ENCODE data around the gene CFAP99.

Gene CFAP99

GRCh38 chr4:2425386-2426068 lies 6.8 kb downstream of the CFAP99 start:
- no peaks in the 10 kb centered on the region for H4K20me1 ChIP-seq (ENCODE audit: insufficient read depth, low read length, poor library complexity, severe bottlenecking)
- TF ChIP-seq CTCF (conservative IDR thresholded peaks at IDR 0.05; ENCODE audit: low read length) (no peak), EZH2phosphoT487 (IDR thresholded peaks at IDR 0.05; ENCODE audit: borderline replicate concordance) (no peak)
- no peak overlapping the region for H3K4me3 ChIP-seq (ENCODE audit: low read length, poor library complexity, severe bottlenecking)
- no peak overlapping the region for H2AFZ ChIP-seq (ENCODE audit: low read length)
- H3K27me3 ChIP-seq (ENCODE audit: insufficient read depth, low read length, poor library complexity, severe bottlenecking): no peaks in the 10 kb centered on the region
- no peak overlapping the region for H3K4me2 ChIP-seq (ENCODE audit: low read depth, low read length, poor library complexity, severe bottlenecking)
- no peaks in the 10 kb centered on the region for H3K9me3 ChIP-seq (ENCODE audit: insufficient read depth, low read depth, low read length)
- no peaks in the 10 kb centered on the region for H3F3A ChIP-seq (ENCODE audit: low read depth)
- no peak overlapping the region for H3K9ac ChIP-seq (ENCODE audit: low read depth, low read length, poor library complexity, severe bottlenecking)
- H3K36me3 ChIP-seq (ENCODE audit: insufficient read depth, low read length): no peaks in the 10 kb centered on the region
- peaks cover 9% of the 10 kb centered on the region for H3K4me1 ChIP-seq (ENCODE audit: insufficient read depth, low read length, poor library complexity, severe bottlenecking)
- no peaks in the 10 kb centered on the region for H3K9me2 ChIP-seq (replicated peaks; ENCODE audit: low read depth, low read length)
- no peaks in the 10 kb centered on the region for H3K79me2 ChIP-seq (ENCODE audit: insufficient read depth, low read length)

GRCh38 chr4:2426069-2426397 lies 7.3 kb downstream of the CFAP99 start:
- TF ChIP-seq CTCF (conservative IDR thresholded peaks at IDR 0.05; ENCODE audit: low read length) (no peak), EZH2phosphoT487 (IDR thresholded peaks at IDR 0.05; ENCODE audit: borderline replicate concordance) (no peak)
- H3K9ac ChIP-seq (ENCODE audit: low read depth, low read length, poor library complexity, severe bottlenecking): no peak overlapping the region
- H3K4me2 ChIP-seq (ENCODE audit: low read depth, low read length, poor library complexity, severe bottlenecking): no peak overlapping the region

GRCh38 chr4:2426711-2427275 lies 8.0 kb downstream of the CFAP99 start:
- H2AFZ ChIP-seq (ENCODE audit: low read length): no peak overlapping the region
- H3K27me3 ChIP-seq (ENCODE audit: insufficient read depth, low read length, poor library complexity, severe bottlenecking): no peaks in the 10 kb centered on the region
- no peaks in the 10 kb centered on the region for H3F3A ChIP-seq (ENCODE audit: low read depth)
- no peak overlapping the region for H3K4me3 ChIP-seq (ENCODE audit: low read length, poor library complexity, severe bottlenecking)
- no peaks in the 10 kb centered on the region for H3K9me3 ChIP-seq (ENCODE audit: insufficient read depth, low read depth, low read length)
- H3K4me2 ChIP-seq (ENCODE audit: low read depth, low read length, poor library complexity, severe bottlenecking): no peak overlapping the region
- H3K9ac ChIP-seq (ENCODE audit: low read depth, low read length, poor library complexity, severe bottlenecking): no peak overlapping the region
- H3K36me3 ChIP-seq (ENCODE audit: insufficient read depth, low read length): no peaks in the 10 kb centered on the region
- TF ChIP-seq CTCF (conservative IDR thresholded peaks at IDR 0.05; ENCODE audit: low read length): no peak
- no peak for TF ChIP-seq EZH2phosphoT487 (IDR thresholded peaks at IDR 0.05; ENCODE audit: borderline replicate concordance)
- no peaks in the 10 kb centered on the region for H3K9me2 ChIP-seq (replicated peaks; ENCODE audit: low read depth, low read length)
- peaks cover 7% of the 10 kb centered on the region for H3K4me1 ChIP-seq (ENCODE audit: insufficient read depth, low read length, poor library complexity, severe bottlenecking)
- no peaks in the 10 kb centered on the region for H3K79me2 ChIP-seq (ENCODE audit: insufficient read depth, low read length)
- H4K20me1 ChIP-seq (ENCODE audit: insufficient read depth, low read length, poor library complexity, severe bottlenecking): no peaks in the 10 kb centered on the region

More at GRCh38 chr4:2426069-2426397, 7.3 kb downstream of the CFAP99 start:
- Histone ChIP-seq H3K27me3 (ENCODE audit: insufficient read depth, low read length, poor library complexity, severe bottlenecking) (no peaks in the 10 kb centered on the region), H3K9me2 (replicated peaks; ENCODE audit: low read depth, low read length) (no peaks in the 10 kb centered on the region), H3K9me3 (ENCODE audit: insufficient read depth, low read depth, low read length) (no peaks in the 10 kb centered on the region), H3K36me3 (ENCODE audit: insufficient read depth, low read length) (no peaks in the 10 kb centered on the region), H3K4me3 (ENCODE audit: low read length, poor library complexity, severe bottlenecking) (no peak overlapping the region), H3F3A (ENCODE audit: low read depth) (no peaks in the 10 kb centered on the region), H3K4me1 (ENCODE audit: insufficient read depth, low read length, poor library complexity, severe bottlenecking) (peaks cover 9% of the 10 kb centered on the region), H2AFZ (ENCODE audit: low read length) (no peak overlapping the region), H3K79me2 (ENCODE audit: insufficient read depth, low read length) (no peaks in the 10 kb centered on the region), H4K20me1 (ENCODE audit: insufficient read depth, low read length, poor library complexity, severe bottlenecking) (no peaks in the 10 kb centered on the region)
